Measurements from ENCODE around the gene CEP78. TPM values are rescaled to one million over a fixed set of nuclear protein-coding genes. Genes with fewer than 3 reads are reported as not detected.

CEP78 gene
- total RNA-seq, 1 donor from 2014 or later = 15.9 TPM

DNA sequence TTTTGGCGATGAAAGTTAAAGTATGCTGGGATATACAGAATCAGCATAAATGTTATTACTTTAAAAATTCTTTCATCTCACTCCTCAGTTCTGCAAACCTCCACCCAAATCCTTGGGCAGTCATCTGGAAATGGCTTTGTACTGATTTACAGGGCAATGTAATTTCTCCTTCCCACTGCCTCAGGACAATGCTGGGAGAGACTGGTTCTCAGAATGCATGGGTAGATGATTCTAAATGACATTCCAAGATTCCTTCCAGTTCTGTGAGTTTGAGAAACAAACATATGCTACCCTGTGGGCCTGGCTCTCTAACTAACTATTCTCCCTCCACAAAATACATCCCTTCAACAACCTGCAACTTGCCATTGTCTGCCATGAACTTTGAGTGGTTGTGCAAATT is 53.6 kb downstream of the CEP78 start:
- H3K4me1 Mint-ChIP-seq (ENCODE audit: low read depth) = no peaks in the 10 kb centered on the region
- H3K4me3 Mint-ChIP-seq (ENCODE audit: unreplicated experiment) = no peak overlapping the region
- H3K27me3 Mint-ChIP-seq (ENCODE audit: low read depth) = no peaks in the 10 kb centered on the region
- no peaks in the 10 kb centered on the region for H3K9me3 Mint-ChIP-seq (ENCODE audit: low read depth)
- DNase-seq (ENCODE audit: low spot score) = no peak
- no peaks in the 10 kb centered on the region for H3K36me3 Mint-ChIP-seq (ENCODE audit: low read depth)
- H3K27ac Mint-ChIP-seq (ENCODE audit: unreplicated experiment) = no peak overlapping the region
- TF ChIP-seq, protein P1, sequence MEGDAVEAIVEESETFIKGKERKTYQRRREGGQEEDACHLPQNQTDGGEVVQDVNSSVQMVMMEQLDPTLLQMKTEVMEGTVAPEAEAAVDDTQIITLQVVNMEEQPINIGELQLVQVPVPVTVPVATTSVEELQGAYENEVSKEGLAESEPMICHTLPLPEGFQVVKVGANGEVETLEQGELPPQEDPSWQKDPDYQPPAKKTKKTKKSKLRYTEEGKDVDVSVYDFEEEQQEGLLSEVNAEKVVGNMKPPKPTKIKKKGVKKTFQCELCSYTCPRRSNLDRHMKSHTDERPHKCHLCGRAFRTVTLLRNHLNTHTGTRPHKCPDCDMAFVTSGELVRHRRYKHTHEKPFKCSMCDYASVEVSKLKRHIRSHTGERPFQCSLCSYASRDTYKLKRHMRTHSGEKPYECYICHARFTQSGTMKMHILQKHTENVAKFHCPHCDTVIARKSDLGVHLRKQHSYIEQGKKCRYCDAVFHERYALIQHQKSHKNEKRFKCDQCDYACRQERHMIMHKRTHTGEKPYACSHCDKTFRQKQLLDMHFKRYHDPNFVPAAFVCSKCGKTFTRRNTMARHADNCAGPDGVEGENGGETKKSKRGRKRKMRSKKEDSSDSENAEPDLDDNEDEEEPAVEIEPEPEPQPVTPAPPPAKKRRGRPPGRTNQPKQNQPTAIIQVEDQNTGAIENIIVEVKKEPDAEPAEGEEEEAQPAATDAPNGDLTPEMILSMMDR (IDR thresholded peaks at IDR 0.05) = no peak

DNA sequence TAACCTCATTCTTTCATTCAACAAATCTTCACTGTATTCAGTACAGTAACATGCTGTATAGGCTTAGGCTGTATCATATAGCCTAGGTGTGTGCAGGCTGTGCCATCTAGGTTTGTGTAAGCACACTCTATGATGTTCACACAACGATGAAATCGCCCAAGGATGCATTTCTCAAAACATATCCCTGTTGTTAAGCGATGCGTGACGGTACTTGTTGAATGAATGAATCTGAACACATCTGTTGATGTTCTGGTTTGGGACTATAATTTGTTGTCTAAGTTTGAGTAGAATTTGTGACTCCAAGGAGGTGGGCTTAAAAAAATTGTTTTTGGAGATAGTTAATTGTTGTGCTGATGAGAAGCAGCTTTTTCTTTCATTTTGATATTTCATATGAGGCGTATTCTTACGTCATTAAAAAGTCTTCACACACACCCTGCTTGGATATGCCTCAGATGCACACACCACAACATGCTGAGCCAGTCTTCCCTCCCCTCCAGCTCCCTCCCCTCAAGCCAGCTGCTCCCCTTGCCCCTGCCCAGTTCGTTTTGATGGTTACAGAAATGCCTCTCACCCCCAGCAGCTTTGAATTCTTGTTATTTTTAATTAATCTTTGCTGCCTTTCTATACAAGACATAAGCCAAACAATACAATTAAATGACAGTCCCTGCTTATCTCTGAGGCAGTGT is 55.5 kb downstream of the CEP78 start:
- TF ChIP-seq, protein P1 (IDR thresholded peaks at IDR 0.05) = no peak
- peaks cover 10% of the 10 kb centered on the region for H3K4me1 Mint-ChIP-seq (ENCODE audit: low read depth)
- no peaks in the 10 kb centered on the region for H3K36me3 Mint-ChIP-seq (ENCODE audit: low read depth)
- H3K27me3 Mint-ChIP-seq (ENCODE audit: low read depth) = no peaks in the 10 kb centered on the region
- H3K4me3 Mint-ChIP-seq (ENCODE audit: unreplicated experiment) = no peak overlapping the region
- no peak overlapping the region for H3K27ac Mint-ChIP-seq (ENCODE audit: unreplicated experiment)
- H3K9me3 Mint-ChIP-seq (ENCODE audit: low read depth) = no peaks in the 10 kb centered on the region
- DNase-seq (ENCODE audit: low spot score) = no peak

DNA sequence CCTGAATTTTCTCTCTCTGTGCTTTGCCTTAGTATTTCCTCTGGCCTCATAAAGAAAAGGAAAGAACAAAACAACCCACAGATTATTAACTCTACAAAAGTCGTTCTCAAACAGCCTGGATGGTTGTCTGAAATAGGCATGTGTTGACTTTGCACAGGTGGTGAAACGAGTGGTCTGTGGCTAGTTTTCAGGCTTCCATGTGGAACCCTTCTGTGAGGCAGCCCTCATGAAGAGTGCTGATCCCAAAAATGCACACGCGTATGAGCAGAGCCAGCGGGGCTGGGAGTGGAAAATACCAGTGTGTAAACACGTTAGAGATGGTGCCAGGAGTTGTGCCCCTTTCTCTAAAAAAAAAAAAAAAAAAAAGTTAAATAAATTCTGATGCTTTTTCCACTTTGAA is 56.2 kb downstream of the CEP78 start:
- no peak overlapping the region for H3K27ac Mint-ChIP-seq (ENCODE audit: unreplicated experiment)
- no peak overlapping the region for H3K4me3 Mint-ChIP-seq (ENCODE audit: unreplicated experiment)
- no peaks in the 10 kb centered on the region for H3K9me3 Mint-ChIP-seq (ENCODE audit: low read depth)
- TF ChIP-seq, protein P1 (IDR thresholded peaks at IDR 0.05) = no peak
- H3K27me3 Mint-ChIP-seq (ENCODE audit: low read depth) = no peaks in the 10 kb centered on the region
- peaks cover 13% of the 10 kb centered on the region for H3K4me1 Mint-ChIP-seq (ENCODE audit: low read depth)
- no peak for DNase-seq (ENCODE audit: low spot score)
- H3K36me3 Mint-ChIP-seq (ENCODE audit: low read depth) = no peaks in the 10 kb centered on the region

DNA sequence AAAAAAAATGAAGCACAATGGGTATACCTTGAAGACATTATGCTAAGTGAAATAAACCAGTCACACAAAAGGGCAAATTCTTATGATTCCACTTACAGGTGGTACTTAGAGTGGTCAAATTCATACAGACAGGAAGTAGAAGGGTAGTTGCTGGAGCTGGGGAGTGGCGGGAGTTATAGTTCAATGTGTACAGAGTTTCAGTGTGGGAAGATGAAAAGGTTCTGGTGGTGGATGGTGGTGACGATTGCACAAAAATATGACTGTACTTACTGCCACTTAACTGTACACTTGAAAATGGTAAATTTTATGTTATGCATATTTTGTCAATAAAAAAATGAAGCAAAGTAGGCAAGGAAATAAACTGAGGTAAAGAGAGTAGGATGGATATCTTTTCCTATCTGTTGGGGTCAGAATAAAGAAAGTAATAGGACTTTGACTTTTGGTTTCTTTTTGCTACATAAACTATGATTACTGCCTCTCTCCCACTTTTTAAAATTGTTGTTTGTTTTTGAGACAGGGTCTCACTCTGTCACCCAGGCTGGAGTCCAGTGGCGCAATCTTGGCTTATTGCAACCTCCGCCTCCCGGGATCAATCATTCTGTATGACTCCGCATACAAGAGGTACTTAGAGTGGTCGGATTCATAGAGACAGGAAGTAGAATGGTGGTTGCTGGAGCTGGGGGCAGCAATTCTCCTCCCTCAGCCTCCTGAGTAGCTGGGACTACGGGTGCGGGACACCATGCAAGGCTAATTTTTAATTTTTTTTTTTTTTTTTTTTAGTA is 57.0 kb downstream of the CEP78 start:
- Mint-ChIP-seq H3K27ac (ENCODE audit: unreplicated experiment) (no peak overlapping the region), H3K4me3 (ENCODE audit: unreplicated experiment) (no peak overlapping the region), H3K36me3 (ENCODE audit: low read depth) (no peaks in the 10 kb centered on the region), H3K4me1 (ENCODE audit: low read depth) (peaks cover 13% of the 10 kb centered on the region), H3K9me3 (ENCODE audit: low read depth) (no peaks in the 10 kb centered on the region), H3K27me3 (ENCODE audit: low read depth) (no peaks in the 10 kb centered on the region)
- DNase-seq (ENCODE audit: low spot score) = no peak
- TF ChIP-seq, protein P1 (IDR thresholded peaks at IDR 0.05) = no peak

DNA sequence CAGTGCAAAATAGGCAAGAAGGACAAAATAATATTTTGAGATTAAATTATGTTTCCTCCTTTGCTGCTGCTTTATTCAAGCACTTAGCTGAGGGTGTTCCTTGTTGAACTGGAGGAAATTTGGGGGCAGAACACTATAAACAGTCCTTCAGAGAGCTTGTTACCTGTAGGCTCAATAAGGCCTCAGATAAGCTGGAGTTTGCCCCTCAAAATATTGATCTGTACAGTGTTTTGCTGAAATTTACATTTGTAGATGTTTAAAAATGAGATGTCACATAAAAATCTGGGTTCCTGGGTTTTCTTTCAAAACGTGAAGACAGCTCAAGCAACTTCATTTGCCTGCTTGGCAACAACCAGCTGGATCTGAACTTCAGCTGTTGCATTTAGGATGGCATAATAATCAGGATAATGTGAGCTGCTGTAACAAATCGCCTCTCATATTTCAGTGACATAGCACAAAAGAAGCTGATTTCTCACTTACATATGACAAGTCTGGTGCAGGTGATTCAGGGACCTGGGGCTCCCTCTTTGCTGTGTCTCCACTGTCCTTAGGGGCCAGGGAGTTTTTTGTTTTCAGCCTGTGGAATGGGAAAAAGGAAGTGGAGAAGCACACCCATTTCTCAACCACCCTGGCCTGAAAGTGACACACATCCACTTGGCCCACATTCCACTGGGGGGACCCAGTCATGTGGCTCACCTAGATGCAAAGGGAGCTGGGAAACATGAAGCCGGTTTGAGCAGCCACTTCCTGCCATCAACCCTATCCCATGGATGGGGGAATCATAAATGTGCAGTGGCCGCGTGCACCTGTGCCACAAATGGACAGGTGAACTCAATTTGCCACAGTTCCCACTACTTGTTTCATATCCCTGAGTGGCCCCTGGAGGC is 58.7 kb downstream of the CEP78 start:
- TF ChIP-seq, protein P1 (IDR thresholded peaks at IDR 0.05) = no peak
- no peak overlapping the region for H3K27ac Mint-ChIP-seq (ENCODE audit: unreplicated experiment)
- H3K4me1 Mint-ChIP-seq (ENCODE audit: low read depth) = peaks cover 27% of the 10 kb centered on the region
- H3K9me3 Mint-ChIP-seq (ENCODE audit: low read depth) = no peaks in the 10 kb centered on the region
- no peak for DNase-seq (ENCODE audit: low spot score)
- H3K4me3 Mint-ChIP-seq (ENCODE audit: unreplicated experiment) = no peak overlapping the region
- no peaks in the 10 kb centered on the region for H3K36me3 Mint-ChIP-seq (ENCODE audit: low read depth)
- no peaks in the 10 kb centered on the region for H3K27me3 Mint-ChIP-seq (ENCODE audit: low read depth)
